Glutamatergic neuron (in vitro differentiated cells): ENCODE measurements around the gene GALNT9. TPM values are rescaled to one million over a fixed set of nuclear protein-coding genes. Genes with fewer than 3 reads are reported as not detected.

Experiments used
- DNase-seq: peaks from one replicate; pipeline ENCODE4 v3.0.0; 2022
- H3K27ac Mint-ChIP-seq: one replicate; pipeline ENCODE4 v1.8.0; 2020; ENCODE audit warnings: mild to moderate bottlenecking, mixed read lengths, inconsistent platforms; ENCODE audit not compliant: unreplicated experiment
- H3K27me3 Mint-ChIP-seq: one replicate; pipeline ENCODE4 v1.8.0; 2020; ENCODE audit warnings: mild to moderate bottlenecking, moderate library complexity, mixed read lengths, inconsistent platforms; ENCODE audit not compliant: unreplicated experiment
- H3K36me3 Mint-ChIP-seq: one replicate; pipeline ENCODE4 v1.8.0; 2020; ENCODE audit warnings: mild to moderate bottlenecking, mixed read lengths, inconsistent platforms; ENCODE audit not compliant: unreplicated experiment
- H3K4me1 Mint-ChIP-seq: one replicate; pipeline ENCODE4 v1.8.0; 2020; ENCODE audit warnings: mild to moderate bottlenecking, low read depth, mixed read lengths, inconsistent platforms; ENCODE audit not compliant: unreplicated experiment
- H3K4me3 Mint-ChIP-seq: one replicate; pipeline ENCODE4 v1.8.0; 2020; ENCODE audit warnings: mild to moderate bottlenecking, mixed read lengths, inconsistent platforms; ENCODE audit not compliant: unreplicated experiment
- H3K9me3 Mint-ChIP-seq: one replicate; pipeline ENCODE4 v1.8.0; 2020; ENCODE audit warnings: mild to moderate bottlenecking, moderate library complexity, mixed read lengths, inconsistent platforms; ENCODE audit not compliant: unreplicated experiment
- total RNA-seq: library from RNA; stranded (reverse); fragmentation: NEBNext Ultra II Directional; extraction: Animal tissue kit (Norgen Biotek cat#: 25700); gene quantifications from one replicate; pipeline ENCODE4 v1.2.1, GENCODE V29; 2021; ENCODE audit not compliant: unreplicated experiment
- TF ChIP-seq, protein P1 (sequence below): fragments of 200-600 bp; sonication (generic); IDR thresholded peaks from one replicate; pipeline ENCODE4 v1.5.0; 2021; ENCODE audit not compliant: partially characterized antibody, unreplicated experiment

Gene GALNT9
- total RNA-seq, 1 donor from 2014 or later: 13.7 TPM

DNA sequence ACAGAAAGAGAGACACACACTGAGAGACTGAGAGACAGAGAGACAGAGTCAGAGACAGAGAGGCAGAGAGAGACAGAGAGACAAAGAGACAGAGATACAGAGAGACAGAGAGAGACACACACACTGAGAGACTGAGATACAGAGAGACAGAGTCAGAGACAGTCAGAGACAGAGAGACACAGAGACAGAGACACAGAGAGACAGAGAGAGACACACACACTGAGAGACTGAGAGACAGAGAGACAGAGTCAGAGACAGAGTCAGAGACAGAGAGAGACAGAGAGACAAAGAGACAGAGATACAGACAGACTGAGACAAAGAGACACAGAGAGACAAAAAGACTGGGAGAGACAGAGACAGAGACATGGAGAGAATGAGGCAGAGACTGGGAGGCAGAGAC, 90.0 kb downstream of the GALNT9 start:
- Mint-ChIP-seq H3K9me3 (peaks cover 16% of the 10 kb centered on the region), H3K4me1 (peaks cover 4% of the 10 kb centered on the region), H3K27ac (no peak overlapping the region), H3K27me3 (peaks cover 30% of the 10 kb centered on the region), H3K36me3 (peaks cover 20% of the 10 kb centered on the region), H3K4me3 (peak overlapping the region; percentile 40)
- DNase-seq: no peak
- TF ChIP-seq, protein P1, sequence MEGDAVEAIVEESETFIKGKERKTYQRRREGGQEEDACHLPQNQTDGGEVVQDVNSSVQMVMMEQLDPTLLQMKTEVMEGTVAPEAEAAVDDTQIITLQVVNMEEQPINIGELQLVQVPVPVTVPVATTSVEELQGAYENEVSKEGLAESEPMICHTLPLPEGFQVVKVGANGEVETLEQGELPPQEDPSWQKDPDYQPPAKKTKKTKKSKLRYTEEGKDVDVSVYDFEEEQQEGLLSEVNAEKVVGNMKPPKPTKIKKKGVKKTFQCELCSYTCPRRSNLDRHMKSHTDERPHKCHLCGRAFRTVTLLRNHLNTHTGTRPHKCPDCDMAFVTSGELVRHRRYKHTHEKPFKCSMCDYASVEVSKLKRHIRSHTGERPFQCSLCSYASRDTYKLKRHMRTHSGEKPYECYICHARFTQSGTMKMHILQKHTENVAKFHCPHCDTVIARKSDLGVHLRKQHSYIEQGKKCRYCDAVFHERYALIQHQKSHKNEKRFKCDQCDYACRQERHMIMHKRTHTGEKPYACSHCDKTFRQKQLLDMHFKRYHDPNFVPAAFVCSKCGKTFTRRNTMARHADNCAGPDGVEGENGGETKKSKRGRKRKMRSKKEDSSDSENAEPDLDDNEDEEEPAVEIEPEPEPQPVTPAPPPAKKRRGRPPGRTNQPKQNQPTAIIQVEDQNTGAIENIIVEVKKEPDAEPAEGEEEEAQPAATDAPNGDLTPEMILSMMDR: no peak

DNA sequence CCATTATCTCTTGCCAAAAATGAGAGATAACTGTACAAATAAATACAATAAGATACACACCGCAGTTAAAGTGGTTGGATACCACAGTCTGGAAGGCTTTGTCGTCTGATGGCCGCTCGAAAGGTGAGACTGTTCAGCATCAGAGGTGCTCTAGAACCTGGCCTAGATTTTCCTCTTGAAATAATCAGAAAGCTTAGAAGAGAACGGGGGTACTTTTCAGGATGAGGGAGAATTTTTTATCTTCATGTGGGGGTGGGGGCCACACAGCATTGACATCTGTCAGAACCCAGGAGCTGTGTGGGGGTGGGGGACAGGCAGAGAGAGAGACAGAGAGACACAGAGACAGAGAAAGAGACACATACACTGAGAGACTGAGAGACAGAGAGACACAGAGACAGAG, 90.5 kb downstream of the GALNT9 start:
- H3K4me1 Mint-ChIP-seq: peaks cover 4% of the 10 kb centered on the region
- peaks cover 16% of the 10 kb centered on the region for H3K9me3 Mint-ChIP-seq
- peak; percentile 23 for DNase-seq
- H3K27me3 Mint-ChIP-seq: peaks cover 29% of the 10 kb centered on the region
- TF ChIP-seq, protein P1: no peak
- H3K4me3 Mint-ChIP-seq: no peak overlapping the region
- peaks cover 20% of the 10 kb centered on the region for H3K36me3 Mint-ChIP-seq
- H3K27ac Mint-ChIP-seq: no peak overlapping the region

DNA sequence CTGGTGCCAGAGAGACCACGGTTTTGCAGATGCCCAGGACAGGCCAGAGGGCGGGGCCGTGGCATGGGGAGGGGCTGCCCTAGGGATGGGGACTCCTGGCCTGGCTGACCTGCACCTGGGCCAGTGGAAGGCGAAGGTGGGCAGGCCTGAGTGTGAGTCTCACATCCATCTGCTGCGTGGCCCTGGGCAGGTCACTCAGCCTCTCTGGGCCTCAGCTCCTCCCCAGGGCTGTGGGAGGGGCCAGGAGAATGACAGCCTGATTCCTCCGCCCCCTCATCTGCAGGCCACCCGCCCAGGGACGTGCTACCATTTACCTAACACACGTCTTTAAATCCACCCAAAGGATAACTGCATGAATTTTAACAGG, 90.9 kb downstream of the GALNT9 start:
- no peak overlapping the region for H3K27ac Mint-ChIP-seq
- peak; percentile 67 for DNase-seq
- H3K4me3 Mint-ChIP-seq: no peak overlapping the region
- H3K27me3 Mint-ChIP-seq: peaks cover 25% of the 10 kb centered on the region
- TF ChIP-seq, protein P1: no peak
- H3K4me1 Mint-ChIP-seq: peaks cover 4% of the 10 kb centered on the region
- H3K36me3 Mint-ChIP-seq: peaks cover 20% of the 10 kb centered on the region
- H3K9me3 Mint-ChIP-seq: peaks cover 16% of the 10 kb centered on the region

DNA sequence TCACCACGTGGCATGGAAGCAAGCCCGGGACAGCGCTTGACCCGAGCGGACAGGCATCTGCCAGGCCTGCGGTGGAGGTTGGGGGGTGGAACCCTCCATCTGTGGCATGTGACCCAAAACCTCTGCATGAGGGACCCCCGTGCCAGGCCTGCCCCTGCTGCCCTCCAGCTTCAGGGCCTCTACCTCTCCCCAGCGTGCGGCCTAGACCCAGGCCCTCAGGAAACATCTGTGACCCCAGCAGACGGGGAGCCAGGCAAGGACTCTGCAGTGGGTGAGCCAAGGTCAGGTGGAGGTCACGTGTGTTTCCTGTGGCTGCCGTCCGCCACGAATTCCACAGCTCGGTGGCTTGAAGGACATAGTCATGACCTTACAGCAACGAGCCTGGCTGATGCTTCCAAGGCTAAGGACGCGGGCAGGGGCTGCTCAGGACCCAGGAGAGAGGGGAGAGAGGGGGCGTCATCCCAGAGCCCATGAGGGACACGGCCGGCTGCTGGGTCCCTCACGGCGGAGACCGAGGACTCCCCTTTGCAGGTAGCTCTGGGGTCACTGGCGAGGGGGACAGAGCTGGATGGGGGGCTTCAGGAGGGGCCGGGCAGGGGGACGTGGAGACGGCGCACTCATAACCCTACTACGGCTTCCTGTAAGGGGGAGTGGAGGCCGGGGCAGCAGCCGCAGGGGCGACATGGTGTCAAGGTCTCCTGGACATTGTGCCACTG, 91.5 kb downstream of the GALNT9 start:
- Mint-ChIP-seq H3K9me3 (peaks cover 16% of the 10 kb centered on the region), H3K4me1 (peaks cover 4% of the 10 kb centered on the region), H3K36me3 (peaks cover 20% of the 10 kb centered on the region), H3K4me3 (no peak overlapping the region), H3K27me3 (peaks cover 25% of the 10 kb centered on the region), H3K27ac (no peak overlapping the region)
- peak; percentile 37 for DNase-seq
- TF ChIP-seq, protein P1: no peak

DNA sequence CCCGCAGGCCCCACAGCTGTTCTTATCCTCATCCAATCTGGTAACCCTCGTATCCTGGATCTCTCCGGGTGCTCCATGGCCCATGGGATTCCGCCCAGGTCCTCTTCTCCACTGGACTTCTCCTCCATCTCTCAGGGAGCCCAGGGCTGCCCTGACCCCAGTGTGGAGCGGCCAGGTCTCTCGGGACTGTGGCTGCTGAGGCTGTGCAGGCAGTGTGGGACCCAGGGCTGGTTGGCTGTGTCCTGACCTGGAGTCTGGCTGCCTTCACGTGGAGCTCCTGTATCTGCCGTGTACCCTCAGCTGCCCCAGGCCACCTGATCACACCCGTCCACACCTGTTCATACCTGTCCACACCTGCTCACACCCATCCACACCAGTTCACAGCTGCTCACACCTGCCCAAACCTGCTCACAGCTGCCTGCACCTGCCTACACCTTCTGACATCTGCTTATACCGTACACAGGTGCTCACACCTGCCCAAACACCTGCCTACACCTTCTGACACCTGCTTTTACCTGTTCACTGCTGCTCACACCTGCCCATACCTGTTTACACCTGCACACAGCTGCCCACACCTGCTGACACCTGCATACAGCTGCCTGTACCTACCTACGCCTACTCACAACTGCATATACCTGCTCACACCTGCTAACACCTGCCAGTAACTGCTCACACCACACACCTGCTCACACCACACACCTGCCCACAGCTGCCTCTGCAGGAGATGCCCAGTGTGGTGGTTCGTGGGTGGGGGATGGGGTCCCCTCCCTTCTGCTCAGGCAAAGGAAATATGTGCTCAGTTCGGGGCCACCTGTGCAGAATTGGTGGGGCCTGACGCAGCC, 92.2 kb downstream of the GALNT9 start:
- Mint-ChIP-seq H3K36me3 (peaks cover 20% of the 10 kb centered on the region), H3K9me3 (peaks cover 16% of the 10 kb centered on the region), H3K27ac (peak overlapping the region; percentile 69), H3K4me1 (peaks cover 4% of the 10 kb centered on the region), H3K4me3 (peak overlapping the region; percentile 38), H3K27me3 (peaks cover 25% of the 10 kb centered on the region)
- no peak for DNase-seq
- TF ChIP-seq, protein P1: no peak
